H1 (cell line): ENCODE data around the gene TRIM5. TPM values are rescaled to one million over a fixed set of nuclear protein-coding genes. Genes with fewer than 3 reads are reported as not detected.

Experiments
- CTCF ChIA-PET: fragments of 300-600 bp; sonication (Branson Sonifier 250); formaldehyde crosslinking; loops from one replicate; lab custom pipeline; 2021; ENCODE audit not compliant: partially characterized antibody; lab: Charles Lee
- POLR2A ChIA-PET: fragments of 300-600 bp; sonication (Branson Sonifier 250); formaldehyde crosslinking; loops from one replicate; lab custom pipeline; 2021; ENCODE audit warnings: inconsistent platforms; ENCODE audit not compliant: partially characterized antibody; lab: Charles Lee
- DNase-seq, 2 experiments: peaks; one replicate each; pipeline versions ENCODE4 v3.0.0 to v3.0.0-alpha.2; 2010 to 2022; ENCODE audit warnings: low spot score in 2 of 2, low read depth in 1 of 2, mixed read lengths in 1 of 2
- FAIRE-seq: peaks from 2 replicates; lab custom pipeline; 2011; peaks lifted over from hg19 to GRCh38; lab: Jason Lieb, UNC
- H2AFZ ChIP-seq: 2 replicates; pipeline ENCODE4 v1.8.1; 2012; ENCODE audit warnings: low read length, inconsistent platforms
- H2AK5ac ChIP-seq: 2 replicates; pipeline ENCODE4 v1.6.1; 2013; ENCODE audit warnings: low read depth, low read length
- H2BK120ac ChIP-seq: replicated peaks from 2 replicates; pipeline ENCODE3; 2013; ENCODE audit warnings: low read depth, low read length, inconsistent platforms
- H2BK12ac ChIP-seq: 2 replicates; pipeline ENCODE4 v1.6.1; 2013; ENCODE audit warnings: low read depth, low read length
- H2BK15ac ChIP-seq: 2 replicates; pipeline ENCODE4 v1.6.1; 2013; ENCODE audit warnings: low read length
- H2BK20ac ChIP-seq: 2 replicates; pipeline ENCODE4 v1.6.1; 2013; ENCODE audit warnings: low read length
- H2BK5ac ChIP-seq: 2 replicates; pipeline ENCODE4 v1.6.1; 2013; ENCODE audit warnings: low read depth, low read length
- H3K14ac ChIP-seq: 2 replicates; pipeline ENCODE4 v1.6.1; 2013; ENCODE audit warnings: inconsistent platforms; ENCODE audit not compliant: insufficient read length
- H3K18ac ChIP-seq: 2 replicates; pipeline ENCODE4 v1.6.1; 2013; ENCODE audit warnings: low read length; ENCODE audit errors: extremely low read depth
- H3K23ac ChIP-seq: 2 replicates; pipeline ENCODE4 v1.6.1; 2013; ENCODE audit warnings: inconsistent platforms; ENCODE audit not compliant: insufficient read length
- H3K23me2 ChIP-seq: 2 replicates; pipeline ENCODE4 v1.6.1; 2013; ENCODE audit warnings: low read depth, low read length
- H3K27ac ChIP-seq: 2 replicates; pipeline ENCODE4 v1.6.1; 2011; ENCODE audit warnings: low read depth, low read length, inconsistent platforms
- H3K27me3 ChIP-seq, 4 experiments: replicated peaks in 1 of 4; 1 replicate in 1 of 4; 2 replicates in 3 of 4; pipeline versions ENCODE4 v1.6.1 to v1.8.1; 2011 to 2013; ENCODE audit warnings: low read length in 3 of 4, mild to moderate bottlenecking in 3 of 4, inconsistent platforms in 2 of 4, mixed read lengths in 2 of 4, moderate library complexity in 1 of 4; ENCODE audit not compliant: control insufficient read depth in 3 of 4, insufficient read depth in 3 of 4; ENCODE audit errors: extremely low read depth in 1 of 4
- H3K36me3 ChIP-seq, 4 experiments: 2 replicates each; pipeline versions ENCODE4 v1.6.1 to v1.8.1; 2011 to 2013; ENCODE audit warnings: mild to moderate bottlenecking in 4 of 4, low read length in 3 of 4, moderate library complexity in 2 of 4, control low read depth in 1 of 4, inconsistent platforms in 1 of 4; ENCODE audit not compliant: insufficient read depth in 4 of 4, control insufficient read depth in 2 of 4
- H3K4ac ChIP-seq: replicated peaks from 2 replicates; pipeline ENCODE3; 2013; ENCODE audit warnings: low read length, low read depth, mixed read lengths, inconsistent platforms; ENCODE audit not compliant: insufficient read length
- H3K4me1 ChIP-seq, 4 experiments: replicated peaks in 1 of 4; 1 replicate in 1 of 4; 2 replicates in 3 of 4; pipeline versions ENCODE4 v1.6.1 to v1.8.1; 2011 to 2013; ENCODE audit warnings: low read length in 3 of 4, inconsistent platforms in 2 of 4, mixed read lengths in 1 of 4; ENCODE audit not compliant: insufficient read depth in 4 of 4, control insufficient read depth in 3 of 4
- H3K4me2 ChIP-seq, 2 experiments: 2 replicates each; pipeline versions ENCODE4 v1.6.1 to v1.8.1; 2011 to 2013; ENCODE audit warnings: low read depth in 2 of 2, low read length in 2 of 2, control low read depth in 1 of 2, inconsistent platforms in 1 of 2, mild to moderate bottlenecking in 1 of 2; ENCODE audit not compliant: insufficient read depth in 1 of 2
- H3K4me3 ChIP-seq, 4 experiments: fragments of 200-600, 300-600 bp in 1 of 4; sonication (generic), shearing (Covaris generic), sonication (Bioruptor Twin) in 1 of 4; 2 replicates each; pipeline versions ENCODE4 v1.5.1 to v1.8.1; 2011 to 2016; ENCODE audit warnings: low read length in 4 of 4, low read depth in 3 of 4, control low read depth in 2 of 4, inconsistent platforms in 2 of 4, mild to moderate bottlenecking in 2 of 4, mixed read lengths in 1 of 4, moderate library complexity in 1 of 4; ENCODE audit not compliant: insufficient read depth in 2 of 4; ENCODE audit errors: extremely low read depth in 1 of 4
- H3K56ac ChIP-seq: replicated peaks from 2 replicates; pipeline ENCODE3; 2013; ENCODE audit warnings: low read depth, mild to moderate bottlenecking, mixed read lengths, low read length, inconsistent platforms; ENCODE audit not compliant: insufficient read length
- H3K79me1 ChIP-seq: 2 replicates; pipeline ENCODE4 v1.6.1; 2013; ENCODE audit warnings: low read depth, low read length, control low read depth
- H3K79me2 ChIP-seq, 2 experiments: 2 replicates each; pipeline versions ENCODE4 v1.6.1 to v1.8.1; 2012 to 2013; ENCODE audit warnings: low read length in 2 of 2, mild to moderate bottlenecking in 2 of 2, inconsistent platforms in 1 of 2; ENCODE audit not compliant: insufficient read depth in 2 of 2, control insufficient read depth in 1 of 2
- H3K9ac ChIP-seq, 4 experiments: replicated peaks in 1 of 4; 1 replicate in 1 of 4; 2 replicates in 3 of 4; pipeline versions ENCODE4 v1.6.1 to v1.8.1; 2011 to 2013; ENCODE audit warnings: low read depth in 3 of 4, low read length in 3 of 4, control low read depth in 2 of 4, mild to moderate bottlenecking in 2 of 4, moderate library complexity in 2 of 4, inconsistent platforms in 1 of 4; ENCODE audit errors: extremely low read depth in 1 of 4
- H3K9me3 ChIP-seq, 2 experiments: 2 replicates each; pipeline versions ENCODE4 v1.6.1 to v1.8.1; 2012 to 2013; ENCODE audit warnings: mild to moderate bottlenecking in 2 of 2, moderate library complexity in 2 of 2, control low read depth in 1 of 2, inconsistent platforms in 1 of 2, low read depth in 1 of 2, low read length in 1 of 2, mixed read lengths in 1 of 2; ENCODE audit not compliant: insufficient read depth in 2 of 2
- H4K20me1 ChIP-seq, 2 experiments: replicated peaks in 1 of 2; 2 replicates each; pipeline versions ENCODE3 to v1.8.1; 2011 to 2013; ENCODE audit warnings: inconsistent platforms in 2 of 2, low read length in 2 of 2, mild to moderate bottlenecking in 1 of 2; ENCODE audit not compliant: insufficient read depth in 2 of 2, control insufficient read depth in 1 of 2
- H4K5ac ChIP-seq: 2 replicates; pipeline ENCODE4 v1.6.1; 2013; ENCODE audit warnings: low read length, low read depth, mixed read lengths, inconsistent platforms; ENCODE audit not compliant: insufficient read length
- H4K8ac ChIP-seq: 2 replicates; pipeline ENCODE4 v1.8.0; 2013; ENCODE audit warnings: mild to moderate bottlenecking, moderate library complexity, low read length, inconsistent platforms; ENCODE audit not compliant: insufficient read depth; ENCODE audit errors: extremely low read depth
- H4K91ac ChIP-seq: replicated peaks from 2 replicates; pipeline ENCODE3; 2013; ENCODE audit warnings: low read length, mixed read lengths, inconsistent platforms; ENCODE audit not compliant: insufficient read length
- BCL11A ChIP-seq, 2 experiments: IDR thresholded peaks; one replicate each; pipeline ENCODE4 v1.6.1; 2011; ENCODE audit warnings: low read depth in 2 of 2, low read length in 2 of 2, mild to moderate bottlenecking in 2 of 2
- BRCA1 ChIP-seq: IDR thresholded peaks from 2 replicates; pipeline ENCODE4 v1.6.1; 2012; ENCODE audit warnings: low read depth, low read length, improper control_type of control experiment
- EGR1 ChIP-seq: IDR thresholded peaks from 2 replicates; pipeline ENCODE4 v1.6.1; 2011; ENCODE audit warnings: low read depth, low read length, borderline replicate concordance
- GABPA ChIP-seq: IDR thresholded peaks from 2 replicates; pipeline ENCODE4 v1.6.1; 2011; ENCODE audit warnings: mild to moderate bottlenecking, low read length, moderate library complexity, borderline replicate concordance; ENCODE audit not compliant: insufficient read depth
- HDAC2 ChIP-seq, 2 experiments: fragments of 300-600 bp in 1 of 2; sonication (generic) in 1 of 2; IDR thresholded peaks; 2 replicates each; pipeline ENCODE4 v1.6.1; 2011 to 2012; ENCODE audit warnings: low read depth in 2 of 2, low read length in 2 of 2, mild to moderate bottlenecking in 2 of 2, moderate library complexity in 2 of 2, borderline replicate concordance in 1 of 2, inconsistent platforms in 1 of 2
- KDM1A ChIP-seq: fragments of 200-600, 300-600 bp; sonication (generic); IDR thresholded peaks from 2 replicates; pipeline ENCODE4 v1.7.1; 2016; ENCODE audit warnings: mild to moderate bottlenecking, low read length, borderline replicate concordance
- KDM5A ChIP-seq: fragments of 200-600 bp; IDR thresholded peaks from 2 replicates; pipeline ENCODE4 v1.7.1; 2012; ENCODE audit warnings: mild to moderate bottlenecking, low read length, inconsistent platforms, mixed read lengths
- NRF1 ChIP-seq: IDR thresholded peaks from 2 replicates; pipeline ENCODE4 v1.6.1; 2011; ENCODE audit warnings: mild to moderate bottlenecking, low read depth, low read length, improper control_type of control experiment
- RAD21 ChIP-seq, 2 experiments: IDR thresholded peaks in 1 of 2; conservative IDR thresholded peaks in 1 of 2; 2 replicates each; pipeline ENCODE4 v1.6.1; 2011; ENCODE audit warnings: low read depth in 2 of 2, low read length in 2 of 2, improper control_type of control experiment in 1 of 2, inconsistent platforms in 1 of 2, mild to moderate bottlenecking in 1 of 2, moderate library complexity in 1 of 2
- RNF2 ChIP-seq: fragments of 200-900, 300-1000 bp; sonication (generic); IDR thresholded peaks from 2 replicates; pipeline ENCODE4 v1.7.1; 2016; ENCODE audit warnings: borderline replicate concordance, low read depth, mild to moderate bottlenecking, antibody characterized with exemption, low read length; ENCODE audit not compliant: poor library complexity, severe bottlenecking; ENCODE audit errors: missing control alignments
- SIX5 ChIP-seq: IDR thresholded peaks from 2 replicates; pipeline ENCODE4 v1.6.1; 2011; ENCODE audit warnings: mild to moderate bottlenecking, low read depth, low read length
- SP4 ChIP-seq: IDR thresholded peaks from 2 replicates; pipeline ENCODE4 v1.6.1; 2012; ENCODE audit warnings: low read length, inconsistent platforms
- SUZ12 ChIP-seq: fragments of 200-600 bp; sonication (generic); IDR thresholded peaks from 2 replicates; pipeline ENCODE4 v1.6.1; 2012; ENCODE audit warnings: mild to moderate bottlenecking, inconsistent platforms, low read length, moderate library complexity, mixed read lengths
- TAF7 ChIP-seq: optimal IDR thresholded peaks from 2 replicates; pipeline ENCODE3; 2011; ENCODE audit warnings: low read depth, mild to moderate bottlenecking, inconsistent platforms, low read length, moderate library complexity, borderline replicate concordance
- polyA plus RNA-seq, 7 experiments: library from polyadenylated mRNA; depleted of rRNA in 3 of 7; stranded (reverse) in 5 of 7; unstranded in 2 of 7; fragments of >200 nt in 5 of 7; fragments of 200-250 nt in 2 of 7; gene quantifications; 1 replicate in 5 of 7; 2 replicates in 1 of 7; 4 replicates in 1 of 7; pipeline versions ENCODE4 v1.2.1 to v1.2.3, GENCODE V29; 2011 to 2013; ENCODE audit warnings: missing spikeins in 2 of 7, mixed read lengths in 2 of 7
- total RNA-seq: library from RNA; stranded (reverse); fragmentation: NEBNext Ultra II Directional; extraction: Animal tissue kit (Norgen Biotek cat#: 25700); gene quantifications from 2 replicates; pipeline ENCODE4 v1.2.1, GENCODE V29; 2021

TRIM5 gene
- total and polyA plus RNA-seq, 2 of the 8 experiments (the other 6 are each of a cell fraction or from before 2014, with no cell fraction given), result 23.5 to 35.5 TPM

- TF ChIP-seq RAD21 (IDR thresholded peaks at IDR 0.05 in 1 of 2, conservative IDR thresholded peaks at IDR 0.05 in 1 of 2; ENCODE audit: low read depth in 2 of 2, low read length in 2 of 2), result no peak
- no peak for TF ChIP-seq TAF7
- TF ChIP-seq RNF2, result no peak
- TF ChIP-seq EGR1, result no peak
- no peak for TF ChIP-seq NRF1
- no peak for TF ChIP-seq GABPA
- TF ChIP-seq KDM1A, result no peak
- TF ChIP-seq SIX5, result no peak
- TF ChIP-seq SP4, result no peak
- TF ChIP-seq KDM5A, result no peak
- no peak for TF ChIP-seq BRCA1
- TF ChIP-seq BCL11A (IDR thresholded peaks at IDR 0.05; ENCODE audit: low read depth in 2 of 2, low read length in 2 of 2), result no peak
- no peak for TF ChIP-seq SUZ12
- TF ChIP-seq HDAC2 (IDR thresholded peaks at IDR 0.05; ENCODE audit: borderline replicate concordance in 1 of 2, low read depth in 2 of 2, low read length in 2 of 2), result no peak
- no peak overlapping the region for H3K4ac ChIP-seq
- no peaks in the 10 kb centered on the region for H3K27me3 ChIP-seq
- H3K4me3 ChIP-seq, result no peak overlapping the region
- H2AFZ ChIP-seq, result no peak overlapping the region
- H3K56ac ChIP-seq, result no peak overlapping the region
- no peak overlapping the region for H3K14ac ChIP-seq
- H3K4me1 ChIP-seq, result no peaks in the 10 kb centered on the region
- no peaks in the 10 kb centered on the region for H3K23me2 ChIP-seq
- peaks cover 0 to 12% (median 3%) of the 10 kb centered on the region in 4 experiments; a peak in 3 of 8 replicates for H3K36me3 ChIP-seq
- H2BK12ac ChIP-seq, result no peak overlapping the region
- no peaks in the 10 kb centered on the region for H4K20me1 ChIP-seq
- H2AK5ac ChIP-seq, result no peak overlapping the region
- H3K9me3 ChIP-seq, result no peaks in the 10 kb centered on the region
- no peak overlapping the region for H2BK120ac ChIP-seq
- FAIRE-seq, result no peak
- H3K23ac ChIP-seq, result no peak overlapping the region
- H3K9ac ChIP-seq, result no peak overlapping the region
- DNase-seq, result no peak
- H4K91ac ChIP-seq, result no peak overlapping the region
- no peak overlapping the region for H4K5ac ChIP-seq
- H3K4me2 ChIP-seq, result no peak overlapping the region
- no peak overlapping the region for H3K27ac ChIP-seq
- no peak overlapping the region for H2BK15ac ChIP-seq
- ChIA-PET POLR2A (no interaction called here), CTCF (no interaction called here)
- H3K79me1 ChIP-seq, result no peaks in the 10 kb centered on the region
- H3K79me2 ChIP-seq, result no peaks in the 10 kb centered on the region
- no peak overlapping the region for H2BK20ac ChIP-seq
- no peak overlapping the region for H3K18ac ChIP-seq
- no peak overlapping the region for H2BK5ac ChIP-seq
- H4K8ac ChIP-seq, result no peak overlapping the region
These were observed 13.0 kb downstream of the TRIM5 start for GRCh38 chr11:5671831-5672230.
